ENCODE results near the gene HSD17B10.
"Not testable (repeated sequence)": the region's sequence is repeated elsewhere in the genome, so short reads cannot be mapped to it uniquely, and the experiment has no call there.

HSD17B10 gene

DNA sequence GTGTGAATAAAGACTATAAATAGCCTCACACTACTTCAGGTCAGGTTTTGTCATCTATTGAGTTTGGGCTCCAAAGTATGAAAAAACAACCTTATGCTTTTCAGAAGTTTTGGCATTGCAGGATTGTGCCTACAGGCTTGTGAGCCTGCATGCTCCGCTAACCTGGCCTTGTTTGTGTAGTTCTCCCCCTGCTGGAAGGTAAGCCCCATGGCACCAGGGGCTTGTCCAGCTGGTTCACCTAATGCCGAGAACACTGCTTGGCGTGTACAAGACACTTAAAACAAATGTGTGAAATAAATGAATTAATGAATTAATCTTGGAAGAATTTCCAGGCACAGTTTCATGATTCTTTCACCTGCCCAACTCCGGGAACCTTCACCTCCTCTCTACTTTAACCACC is 1.8 kb upstream of the HSD17B10 start:
- DNase-seq = peak; percentile 66

DNA sequence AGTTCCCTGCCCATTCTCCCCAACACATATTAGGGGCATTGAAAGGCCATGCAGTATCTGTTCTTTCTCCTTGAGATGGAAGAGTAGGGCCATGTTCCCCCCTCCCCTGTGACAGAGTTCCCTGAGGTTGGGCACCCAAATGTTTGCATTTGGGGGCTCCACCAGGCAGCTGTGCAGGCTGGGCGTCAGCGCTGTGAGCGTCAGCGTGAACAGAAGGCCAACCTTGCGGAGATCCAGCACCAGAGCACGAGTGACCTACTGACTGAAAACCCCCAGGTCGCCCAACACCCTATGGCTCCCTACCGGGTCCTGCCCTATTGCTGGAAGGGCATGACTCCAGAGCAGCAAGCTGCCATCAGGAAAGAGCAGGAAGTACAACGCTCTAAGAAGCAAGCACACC is 3.9 kb downstream of the HSD17B10 start:
- DNase-seq = no peak

DNA sequence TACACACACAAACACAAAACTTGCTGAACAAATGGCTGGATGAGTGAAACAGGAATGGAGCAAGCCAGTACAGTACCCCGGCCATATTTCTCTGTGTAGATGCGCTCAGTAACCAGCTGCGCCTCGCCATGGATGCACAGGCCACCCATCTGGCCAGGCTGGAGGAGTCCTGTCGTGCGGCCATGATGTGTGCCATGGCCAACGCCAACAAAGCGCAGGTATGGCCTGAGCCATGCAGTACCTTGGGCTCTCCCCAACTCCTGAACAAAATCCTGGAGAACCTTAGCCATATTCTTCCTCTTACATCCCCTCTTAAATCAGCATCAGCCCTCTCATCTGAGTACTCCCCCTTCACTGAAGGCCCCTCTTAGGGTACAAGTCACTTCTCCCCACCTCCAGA is 4.4 kb downstream of the HSD17B10 start:
- DNase-seq = no peak

DNA sequence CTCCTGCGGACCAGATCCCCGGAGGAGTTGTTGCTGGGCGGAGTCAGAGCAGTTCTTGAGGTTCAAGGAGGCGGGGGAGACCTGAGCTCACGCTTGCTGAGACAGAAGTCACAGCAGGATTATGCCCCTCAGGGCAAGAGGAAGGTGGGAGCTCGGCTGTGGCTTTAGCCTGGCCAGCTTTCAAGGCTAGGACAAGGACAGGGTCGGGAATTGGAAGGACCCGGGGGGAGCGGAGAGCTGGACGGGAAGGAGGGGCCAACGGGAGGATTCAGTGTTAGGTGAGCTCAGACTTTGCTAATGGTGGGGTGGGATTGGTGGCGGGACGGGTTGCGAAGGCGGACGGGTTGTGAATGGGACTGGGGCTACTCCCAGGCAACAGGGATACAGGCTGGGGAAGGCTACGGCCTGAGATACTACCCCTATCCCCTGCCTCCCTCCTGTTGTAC is 11.3 kb downstream of the HSD17B10 start, which contains the start of gene RIBC1:
RIBC1 (plus strand) TSS at position 13 of the 446 bp plus-strand sequence. CDS start 3,404 bp downstream, outside the sequence.
- no peak for DNase-seq

DNA sequence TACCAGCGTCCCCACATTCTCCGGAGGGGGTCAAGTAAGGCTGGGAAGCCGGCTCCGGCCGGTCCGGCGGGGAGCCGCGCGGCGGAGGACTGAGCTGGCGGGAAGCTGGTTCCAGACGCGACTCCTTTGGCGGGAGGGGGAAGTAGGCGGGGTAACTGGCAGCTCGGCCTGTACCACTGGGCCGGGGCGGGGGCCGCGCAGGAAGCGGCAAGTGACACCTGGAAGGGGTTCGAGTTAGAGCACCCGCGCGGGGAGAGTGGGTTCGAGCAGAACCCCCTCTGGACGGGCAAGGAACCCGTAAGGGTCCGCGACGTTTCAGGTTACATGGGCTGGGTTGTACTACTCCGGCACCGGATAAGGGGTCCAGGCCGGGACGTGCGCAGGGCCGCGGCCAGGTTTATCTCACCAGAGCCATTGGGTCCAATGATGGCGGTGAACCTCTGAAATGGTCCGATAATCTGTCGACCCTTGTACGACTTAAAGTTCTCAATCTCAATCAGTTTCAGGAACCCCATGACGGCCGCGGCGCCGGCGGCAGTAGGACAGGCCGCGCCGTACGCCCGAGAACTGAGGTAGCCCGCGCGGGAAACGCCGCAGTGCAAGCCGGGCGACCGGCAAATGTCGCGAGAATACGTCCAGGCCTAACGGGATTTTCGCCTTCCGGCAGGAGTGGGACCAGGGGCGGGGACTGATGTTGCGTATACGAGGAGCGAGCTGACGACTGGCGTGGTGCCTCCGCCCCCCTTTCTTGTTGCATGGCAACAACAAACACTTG is 11.9 kb downstream of the HSD17B10 start, which contains the start of gene SMC1A:
SMC1A (minus strand) TSS at position 569 of the 775 bp plus-strand sequence; CDS start at position 515, 54 bp downstream.
- DNase-seq = peak; percentile 94

DNA sequence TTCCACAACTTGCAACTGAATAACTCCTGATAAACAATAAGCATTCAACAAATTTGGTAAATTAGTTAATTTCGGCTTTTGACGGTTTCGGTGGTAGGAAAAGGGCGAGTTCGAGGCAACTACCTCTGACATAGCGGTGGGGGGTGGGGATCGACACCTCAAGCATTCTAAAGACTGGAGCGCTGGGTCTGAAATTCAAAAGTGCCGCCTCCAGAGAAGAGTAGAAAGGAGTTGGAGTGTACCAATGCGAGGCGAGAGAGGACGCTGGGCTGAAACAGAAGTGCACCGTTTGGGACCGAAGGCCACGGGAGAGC is 12.4 kb downstream of the HSD17B10 start:
- DNase-seq = no peak

DNA sequence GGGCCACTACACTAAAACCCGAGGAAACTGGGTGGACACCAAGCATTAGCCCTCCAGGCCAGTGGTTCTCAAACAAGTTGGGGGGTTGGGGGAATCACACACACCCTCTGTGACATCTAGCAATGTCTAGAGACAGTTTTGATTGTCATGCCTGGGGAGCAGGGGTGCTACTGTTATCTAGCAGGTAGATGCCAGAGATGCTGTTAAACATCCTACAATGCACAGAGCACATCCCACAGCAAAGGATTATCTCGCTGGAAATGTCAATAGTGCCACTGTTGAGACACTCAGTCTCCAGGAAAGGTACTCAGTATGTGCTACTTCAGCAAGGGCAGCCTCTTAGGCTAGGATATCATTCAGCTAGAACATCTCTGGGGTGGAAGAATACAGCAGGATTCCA is 13.0 kb downstream of the HSD17B10 start:
- DNase-seq = no peak

DNA sequence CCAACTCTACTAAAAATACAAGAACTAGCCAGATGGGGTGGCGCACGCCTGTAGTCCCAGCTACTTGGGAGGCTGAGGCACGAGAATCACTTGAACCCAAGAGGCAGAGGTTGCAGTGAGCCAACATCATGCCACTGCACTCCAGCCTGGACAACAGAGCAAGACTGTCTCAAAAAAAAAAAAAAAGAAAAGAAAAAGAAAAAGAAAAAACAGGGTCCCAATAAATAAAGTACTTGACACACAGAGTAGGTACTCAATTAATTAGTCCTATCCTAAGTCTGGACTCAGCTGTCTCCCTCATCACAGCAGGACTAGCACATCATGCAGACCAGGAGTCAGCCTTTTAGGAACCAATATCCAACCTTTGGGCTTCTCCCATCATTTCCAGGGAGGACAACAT is 13.8 kb downstream of the HSD17B10 start:
- DNase-seq = not testable (repeated sequence)

DNA sequence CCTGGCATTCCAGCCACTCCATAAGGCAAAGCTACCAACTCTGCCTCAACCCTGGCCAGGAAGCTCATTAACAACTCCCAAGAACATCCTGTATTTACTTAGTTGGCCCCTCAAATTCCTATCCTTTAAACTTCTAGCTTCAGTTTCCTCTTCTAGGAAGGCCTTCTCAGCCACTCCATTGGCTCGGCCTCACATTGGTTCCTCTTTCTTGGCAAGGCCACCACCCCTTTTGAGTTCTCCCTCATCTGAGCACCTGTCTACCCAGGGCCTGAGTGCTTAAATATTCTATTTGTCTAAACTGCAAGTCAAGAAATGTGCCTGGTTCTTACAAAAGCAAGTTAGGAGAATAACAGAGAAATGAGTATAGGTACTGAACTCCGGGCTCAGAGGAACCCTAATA is 21.7 kb downstream of the HSD17B10 start:
- no peak for DNase-seq

DNA sequence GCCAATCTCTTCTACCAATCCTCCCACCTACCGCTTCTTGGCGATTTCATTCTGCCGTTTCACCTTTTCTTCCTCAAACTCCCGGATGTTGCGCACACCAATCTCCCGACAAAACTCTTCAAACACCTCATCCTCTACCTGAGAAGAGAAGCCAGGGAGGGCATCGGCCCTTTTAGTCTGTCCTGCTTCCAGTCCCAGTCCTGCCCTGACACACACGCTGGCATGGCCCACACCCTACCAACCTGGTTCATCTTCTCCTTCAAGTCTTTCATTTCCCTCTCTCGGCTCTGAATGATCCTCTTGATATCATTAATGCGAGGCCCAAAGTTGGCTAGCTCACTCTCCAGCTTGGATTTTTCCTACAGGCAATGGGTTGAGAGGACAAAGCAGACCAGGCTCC is 30.6 kb downstream of the HSD17B10 start:
- DNase-seq = no peak

DNA sequence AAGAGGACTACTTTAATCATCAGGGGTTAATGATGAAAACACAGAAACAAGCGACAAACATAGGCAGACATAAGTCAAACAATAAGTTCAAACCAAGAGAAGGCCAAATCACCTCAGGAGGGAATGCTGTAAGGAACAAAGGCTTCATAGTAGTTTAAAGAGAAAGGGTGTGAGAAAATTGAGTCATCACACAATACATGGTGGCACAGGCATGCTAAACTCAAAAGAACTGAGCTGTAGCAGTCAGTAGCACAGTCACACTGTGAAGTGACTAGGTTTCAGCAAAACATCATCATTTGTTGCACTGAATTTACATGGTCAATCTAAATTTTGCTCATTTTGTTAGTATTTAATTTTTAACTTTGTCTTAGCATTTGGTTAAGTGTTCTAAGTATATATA is 36.0 kb downstream of the HSD17B10 start:
- DNase-seq = no peak

DNA sequence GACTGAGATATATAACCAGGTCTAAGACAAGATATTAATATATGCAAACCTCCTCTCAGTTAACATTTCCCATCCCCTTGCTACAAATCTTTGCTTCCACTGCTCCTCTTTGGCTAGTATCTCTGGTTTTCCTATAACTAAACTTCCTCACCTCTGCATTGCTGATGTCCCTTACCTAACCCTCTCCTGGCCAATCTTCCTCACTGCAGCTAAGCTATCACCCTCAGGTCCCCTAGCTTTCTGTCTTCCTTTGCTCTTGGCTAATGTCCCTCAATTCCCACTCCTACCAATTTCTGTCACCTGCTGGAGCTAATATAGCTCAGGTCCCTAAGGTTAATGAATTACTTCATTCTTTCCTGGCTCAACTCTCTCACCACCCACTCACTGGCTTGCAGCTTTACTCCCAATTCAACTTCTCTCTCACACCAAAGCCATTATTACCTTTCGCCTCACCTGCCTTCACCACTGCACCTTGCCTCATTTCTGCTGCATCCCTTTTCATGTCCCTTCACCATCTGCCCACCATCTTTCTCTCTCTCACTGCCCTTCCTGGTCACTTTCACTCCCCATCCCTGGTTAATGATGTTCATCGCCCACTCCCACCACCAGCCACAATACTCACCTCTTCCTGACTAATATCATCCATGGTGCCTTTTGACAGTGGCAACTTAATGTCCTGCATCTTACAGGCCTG is 38.4 kb downstream of the HSD17B10 start:
- no peak for DNase-seq

DNA sequence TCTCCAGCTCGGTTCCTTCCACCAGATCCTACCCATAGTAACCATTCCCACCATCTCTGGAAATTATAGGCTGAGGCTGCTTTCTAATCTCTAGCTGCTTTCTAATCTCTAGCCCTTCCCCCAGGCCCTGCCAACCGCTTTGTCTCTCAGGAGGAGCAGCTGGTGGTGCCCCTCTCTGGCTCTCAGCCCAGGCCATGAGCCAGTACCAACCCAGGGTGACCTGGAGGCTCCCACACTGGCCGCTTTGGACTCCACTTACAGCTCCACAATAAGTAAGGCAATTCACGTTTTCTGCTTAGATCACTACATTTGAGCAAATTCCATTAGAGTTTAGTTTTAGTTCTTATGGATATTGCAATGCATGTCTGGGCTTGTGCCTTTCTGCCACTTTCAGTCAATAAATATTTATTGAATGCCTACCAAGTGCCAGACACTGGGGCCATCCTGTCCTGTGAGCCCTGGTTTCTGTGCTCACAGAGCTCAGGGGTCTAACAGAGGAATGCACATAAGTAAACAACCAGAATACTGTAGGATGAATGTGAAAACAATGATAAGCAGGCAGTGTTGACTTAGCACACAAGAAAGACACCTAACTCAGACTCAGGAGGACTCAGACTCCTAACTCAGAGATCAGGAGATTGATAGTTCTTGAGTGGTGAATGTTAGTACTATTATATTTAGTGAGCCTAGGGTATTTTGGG is 50.6 kb downstream of the HSD17B10 start:
- DNase-seq = no peak
